H9 (cell line): Measurements from ENCODE around the gene ZFP36. TPM values are rescaled to one million over a fixed set of nuclear protein-coding genes. Genes with fewer than 3 reads are reported as not detected.
A peak's percentile ranks its signal among the peaks of the same experiment; 100 is the strongest.

Source experiments
- DNase-seq: peaks from one replicate; pipeline ENCODE4 v3.0.0-alpha.2; 2017
- H2AFZ ChIP-seq: one replicate; pipeline ENCODE4 v1.6.1; 2013; ENCODE audit warnings: mild to moderate bottlenecking, low read length, control low read depth, moderate library complexity
- H2AK5ac ChIP-seq: 2 replicates; pipeline ENCODE4 v1.6.1; 2013; ENCODE audit warnings: low read length, control low read depth, mixed read lengths; ENCODE audit not compliant: insufficient read length
- H2BK120ac ChIP-seq: one replicate; pipeline ENCODE4 v1.6.1; 2013; ENCODE audit warnings: low read depth, mild to moderate bottlenecking, low read length, control low read depth, inconsistent platforms; ENCODE audit not compliant: poor library complexity, severe bottlenecking
- H2BK12ac ChIP-seq: 2 replicates; pipeline ENCODE4 v1.6.1; 2013; ENCODE audit warnings: low read length, control low read depth, mixed read lengths, low read depth; ENCODE audit not compliant: insufficient read length
- H2BK15ac ChIP-seq: 2 replicates; pipeline ENCODE4 v1.6.1; 2013; ENCODE audit warnings: low read depth, low read length, control low read depth
- H2BK20ac ChIP-seq: one replicate; pipeline ENCODE4 v1.6.1; 2013; ENCODE audit warnings: low read depth, mild to moderate bottlenecking, low read length, control low read depth, inconsistent platforms; ENCODE audit not compliant: poor library complexity, severe bottlenecking
- H2BK5ac ChIP-seq: 2 replicates; pipeline ENCODE4 v1.6.1; 2013; ENCODE audit warnings: low read length, control low read depth, mixed read lengths; ENCODE audit not compliant: insufficient read length
- H3K14ac ChIP-seq: 2 replicates; pipeline ENCODE4 v1.6.1; 2013; ENCODE audit warnings: low read length, control low read depth; ENCODE audit not compliant: insufficient read depth
- H3K18ac ChIP-seq: 2 replicates; pipeline ENCODE4 v1.6.1; 2013; ENCODE audit warnings: low read depth, mild to moderate bottlenecking, mixed read lengths, low read length, control low read depth; ENCODE audit not compliant: insufficient read length
- H3K23ac ChIP-seq: 2 replicates; pipeline ENCODE4 v1.6.1; 2013; ENCODE audit warnings: low read length, control low read depth, mixed read lengths, low read depth; ENCODE audit not compliant: insufficient read length
- H3K23me2 ChIP-seq: 2 replicates; pipeline ENCODE4 v1.6.1; 2013; ENCODE audit warnings: low read depth, mild to moderate bottlenecking, mixed read lengths, low read length, control low read depth; ENCODE audit not compliant: insufficient read length, poor library complexity, severe bottlenecking
- H3K27ac ChIP-seq: 2 replicates; pipeline ENCODE4 v1.5.1; 2013; ENCODE audit warnings: low read length, control low read depth, mixed read lengths, low read depth; ENCODE audit not compliant: insufficient read length
- H3K27me3 ChIP-seq: 2 replicates; pipeline ENCODE4 v1.6.1; 2013; ENCODE audit warnings: low read length, control low read depth, inconsistent platforms; ENCODE audit not compliant: insufficient read depth
- H3K4ac ChIP-seq: 2 replicates; pipeline ENCODE4 v1.6.1; 2013; ENCODE audit warnings: low read depth, mild to moderate bottlenecking, control low read depth, inconsistent platforms, low read length, moderate library complexity
- H3K4me1 ChIP-seq: 2 replicates; pipeline ENCODE4 v1.6.1; 2013; ENCODE audit warnings: low read length, control low read depth, inconsistent platforms; ENCODE audit not compliant: insufficient read depth
- H3K4me2 ChIP-seq: 2 replicates; pipeline ENCODE4 v1.6.1; 2013; ENCODE audit warnings: low read length, control low read depth, mixed read lengths; ENCODE audit not compliant: insufficient read length, insufficient read depth
- H3K56ac ChIP-seq: 2 replicates; pipeline ENCODE4 v1.6.1; 2013; ENCODE audit warnings: low read depth, mild to moderate bottlenecking, mixed read lengths, low read length, control low read depth; ENCODE audit not compliant: insufficient read length
- H3K79me1 ChIP-seq: 2 replicates; pipeline ENCODE4 v1.6.1; 2013; ENCODE audit warnings: low read depth, mild to moderate bottlenecking, moderate library complexity, low read length, control low read depth, inconsistent platforms; ENCODE audit not compliant: insufficient read depth, poor library complexity, severe bottlenecking
- H3K79me2 ChIP-seq: 2 replicates; pipeline ENCODE4 v1.6.1; 2013; ENCODE audit warnings: low read length, control low read depth, inconsistent platforms; ENCODE audit not compliant: insufficient read depth
- H3K9ac ChIP-seq: 2 replicates; pipeline ENCODE4 v1.6.1; 2013; ENCODE audit warnings: low read length, control low read depth, mixed read lengths; ENCODE audit not compliant: insufficient read length; ENCODE audit errors: extremely low read depth
- H3K9me3 ChIP-seq: one replicate; pipeline ENCODE4 v1.6.1; 2013; ENCODE audit warnings: low read depth, low read length, inconsistent platforms; ENCODE audit not compliant: control insufficient read depth
- H3T11ph ChIP-seq: one replicate; pipeline ENCODE4 v1.6.1; 2013; ENCODE audit warnings: mild to moderate bottlenecking, low read length, control low read depth, inconsistent platforms
- H4K20me1 ChIP-seq: one replicate; pipeline ENCODE4 v1.6.1; 2013; ENCODE audit not compliant: control insufficient read depth, insufficient read length, insufficient read depth
- H4K5ac ChIP-seq: 2 replicates; pipeline ENCODE4 v1.6.1; 2013; ENCODE audit warnings: low read depth, mild to moderate bottlenecking, mixed read lengths, low read length, control low read depth; ENCODE audit not compliant: insufficient read length
- H4K8ac ChIP-seq: replicated peaks from 2 replicates; pipeline ENCODE4 v1.6.1; 2013; ENCODE audit warnings: low read length, control low read depth, mixed read lengths, low read depth; ENCODE audit not compliant: insufficient read length
- H4K91ac ChIP-seq: 2 replicates; pipeline ENCODE4 v1.6.1; 2013; ENCODE audit warnings: low read depth, mild to moderate bottlenecking, moderate library complexity, mixed read lengths, low read length, control low read depth; ENCODE audit not compliant: insufficient read length
- H3K27ac Mint-ChIP-seq, 3 experiments: 2 replicates in 2 of 3; 3 replicates in 1 of 3; pipeline ENCODE4 v1.8.0; 2020 to 2021; ENCODE audit warnings: mixed read lengths in 3 of 3, mild to moderate bottlenecking in 1 of 3, moderate library complexity in 1 of 3
- H3K27me3 Mint-ChIP-seq: 2 replicates; pipeline ENCODE4 v1.8.0; 2021; ENCODE audit warnings: low read depth, mild to moderate bottlenecking, moderate library complexity, mixed read lengths
- H3K36me3 Mint-ChIP-seq, 3 experiments: 2 replicates in 2 of 3; 3 replicates in 1 of 3; pipeline ENCODE4 v1.8.0; 2020 to 2021; ENCODE audit warnings: low read depth in 3 of 3, mixed read lengths in 3 of 3; ENCODE audit not compliant: insufficient read depth in 1 of 3
- H3K4me1 Mint-ChIP-seq, 2 experiments: 2 replicates each; pipeline ENCODE4 v1.8.0; 2020; ENCODE audit warnings: mixed read lengths in 2 of 2
- H3K4me3 Mint-ChIP-seq, 2 experiments: 2 replicates in 1 of 2; 3 replicates in 1 of 2; pipeline ENCODE4 v1.8.0; 2020 to 2021; ENCODE audit warnings: mild to moderate bottlenecking in 2 of 2, mixed read lengths in 2 of 2, moderate library complexity in 1 of 2
- H3K9me3 Mint-ChIP-seq, 2 experiments: 2 replicates in 1 of 2; 3 replicates in 1 of 2; pipeline ENCODE4 v1.8.0; 2020; ENCODE audit warnings: mild to moderate bottlenecking in 2 of 2, mixed read lengths in 2 of 2, moderate library complexity in 1 of 2
- WGBS: extraction: QIAGEN DNeasy Blood & Tissue Kit; methylation state at CpG from one replicate; pipeline ENCODE4 v1.1.7; 2013; ENCODE audit warnings: missing lambda C conversion rate, low lambda C conversion rate, mixed read lengths; ENCODE audit not compliant: insufficient read length; ENCODE audit errors: extremely low coverage; 5-methylcytosine and 5-hydroxymethylcytosine counted together
- total RNA-seq: library from RNA; stranded (reverse); gene quantifications from 2 replicates; pipeline ENCODE4 v1.2.1, GENCODE V29; 2021
- TF ChIP-seq, protein P1 (sequence below): fragments of 200-600 bp; sonication (generic); conservative IDR thresholded peaks from 3 replicates; pipeline ENCODE4 v1.8.0; 2021; ENCODE audit warnings: antibody characterized with exemption, mild to moderate bottlenecking

The ZFP36 gene
- total RNA-seq, 1 experiment from 2014 or later = 14.6 TPM

DNA sequence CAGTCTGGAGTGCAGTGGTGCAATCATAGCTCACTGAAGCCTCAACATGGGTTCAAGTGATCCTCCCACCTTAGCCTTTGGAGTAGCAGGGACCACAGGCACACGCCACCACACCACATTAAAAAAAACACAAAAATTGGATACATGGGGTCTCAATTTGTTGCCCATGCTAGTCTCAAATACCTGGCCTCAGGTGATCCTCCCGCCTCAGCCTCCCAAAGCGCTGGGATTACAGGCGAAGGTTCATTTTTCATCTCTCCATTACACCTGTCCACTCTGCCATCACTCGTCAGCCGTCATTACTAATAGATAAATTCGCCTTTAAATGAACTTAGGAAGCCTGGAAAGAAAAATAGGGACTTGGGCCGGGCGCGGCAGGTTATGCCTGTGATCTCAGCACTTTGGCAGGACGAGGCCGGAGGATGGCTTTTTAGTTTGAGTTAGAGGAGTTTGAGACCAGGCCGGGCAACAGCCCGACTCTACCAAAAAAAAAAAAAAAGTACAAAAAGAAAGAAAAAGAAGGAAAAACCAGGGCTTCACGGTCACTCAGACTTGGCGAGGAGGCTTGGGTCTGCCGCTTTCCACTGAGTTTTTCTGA lies 38.0 kb downstream of the ZFP36 start:
- peak overlapping the region; percentile 6 for H4K5ac ChIP-seq
- no peak overlapping the region for H2BK5ac ChIP-seq
- no peaks in the 10 kb centered on the region for H3K27me3 ChIP-seq
- peaks cover 7 to 30% (median 29%) of the 10 kb centered on the region in 3 experiments; a peak in 6 of 7 replicates for H3K36me3 Mint-ChIP-seq
- H2AFZ ChIP-seq = no peak overlapping the region
- peaks cover 11% of the 10 kb centered on the region for H3K79me1 ChIP-seq
- H2BK120ac ChIP-seq = no peak overlapping the region
- H3K9me3 Mint-ChIP-seq = peaks cover 0 to 5% of the 10 kb centered on the region in 2 experiments; a peak in 2 of 5 replicates
- H3K4me1 Mint-ChIP-seq = peaks cover 10 to 18% of the 10 kb centered on the region in 2 experiments
- no peaks in the 10 kb centered on the region for H3K9me3 ChIP-seq
- TF ChIP-seq, protein P1, sequence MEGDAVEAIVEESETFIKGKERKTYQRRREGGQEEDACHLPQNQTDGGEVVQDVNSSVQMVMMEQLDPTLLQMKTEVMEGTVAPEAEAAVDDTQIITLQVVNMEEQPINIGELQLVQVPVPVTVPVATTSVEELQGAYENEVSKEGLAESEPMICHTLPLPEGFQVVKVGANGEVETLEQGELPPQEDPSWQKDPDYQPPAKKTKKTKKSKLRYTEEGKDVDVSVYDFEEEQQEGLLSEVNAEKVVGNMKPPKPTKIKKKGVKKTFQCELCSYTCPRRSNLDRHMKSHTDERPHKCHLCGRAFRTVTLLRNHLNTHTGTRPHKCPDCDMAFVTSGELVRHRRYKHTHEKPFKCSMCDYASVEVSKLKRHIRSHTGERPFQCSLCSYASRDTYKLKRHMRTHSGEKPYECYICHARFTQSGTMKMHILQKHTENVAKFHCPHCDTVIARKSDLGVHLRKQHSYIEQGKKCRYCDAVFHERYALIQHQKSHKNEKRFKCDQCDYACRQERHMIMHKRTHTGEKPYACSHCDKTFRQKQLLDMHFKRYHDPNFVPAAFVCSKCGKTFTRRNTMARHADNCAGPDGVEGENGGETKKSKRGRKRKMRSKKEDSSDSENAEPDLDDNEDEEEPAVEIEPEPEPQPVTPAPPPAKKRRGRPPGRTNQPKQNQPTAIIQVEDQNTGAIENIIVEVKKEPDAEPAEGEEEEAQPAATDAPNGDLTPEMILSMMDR = no peak
- H3K23ac ChIP-seq = no peak overlapping the region
- H3K79me2 ChIP-seq = peaks cover 35% of the 10 kb centered on the region; the same call in 1 of the 2 replicates
- H3K4me3 Mint-ChIP-seq = peak overlapping the region; percentile 84 to 97
- no peak overlapping the region for H3T11ph ChIP-seq
- no peak overlapping the region for H2BK12ac ChIP-seq
- H3K14ac ChIP-seq = peak overlapping the region; percentile 77; the same call in 1 of the 2 replicates
- no peak for DNase-seq
- H2BK15ac ChIP-seq = no peak overlapping the region
- H3K27me3 Mint-ChIP-seq = peaks cover 4% of the 10 kb centered on the region; the same call in 1 of the 2 replicates
- H3K56ac ChIP-seq = no peak overlapping the region
- H4K20me1 ChIP-seq = no peaks in the 10 kb centered on the region
- H3K23me2 ChIP-seq = peaks cover 5% of the 10 kb centered on the region
- no peak overlapping the region for H2AK5ac ChIP-seq
- no peak overlapping the region for H4K8ac ChIP-seq
- peak overlapping the region; percentile 96 for H3K9ac ChIP-seq
- H3K27ac Mint-ChIP-seq = peak overlapping the region; percentile 91 to 99 (median 98)
- peak overlapping the region; percentile 45 for H3K27ac ChIP-seq
- no peak overlapping the region for H2BK20ac ChIP-seq
- H3K4me1 ChIP-seq = no peaks in the 10 kb centered on the region
- H3K4me2 ChIP-seq = peak overlapping the region; percentile 64
- H4K91ac ChIP-seq = no peak overlapping the region
- no CpG with 5 or more reads among the region's 17 CpGs for WGBS
- peak overlapping the region; percentile 54 for H3K18ac ChIP-seq
- H3K4ac ChIP-seq = no peak overlapping the region
